Neural cell (in vitro differentiated cells): ENCODE results near the gene SLC35E4. TPM values are rescaled to one million over a fixed set of nuclear protein-coding genes. Genes with fewer than 3 reads are reported as not detected.

Experiments
- H2AFZ ChIP-seq: fragments of 200-600, 300-800 bp; sonication (generic), shearing (Covaris generic); 2 replicates; pipeline ENCODE4 v1.6.0; 2014; ENCODE audit warnings: low read depth, mild to moderate bottlenecking, antibody characterized with exemption, low read length, moderate library complexity
- H3F3A ChIP-seq: fragments of 200-600 bp; shearing (Covaris generic); 2 replicates; pipeline ENCODE4 v1.6.1; 2016; ENCODE audit warnings: mild to moderate bottlenecking, moderate library complexity, mixed read lengths, antibody characterized with exemption, low read length; ENCODE audit not compliant: insufficient read depth, poor library complexity, severe bottlenecking
- H3K27ac ChIP-seq: fragments of 200-600, 300-800 bp; sonication (generic), shearing (Covaris generic); 2 replicates; pipeline ENCODE4 v1.5.1; 2014; ENCODE audit warnings: mild to moderate bottlenecking, low read length, moderate library complexity
- H3K27me3 ChIP-seq: fragments of 300-800, 200-600 bp; sonication (generic), shearing (Covaris generic); 2 replicates; pipeline ENCODE4 v1.6.0; 2014; ENCODE audit warnings: mild to moderate bottlenecking, low read depth, low read length, moderate library complexity; ENCODE audit not compliant: insufficient read depth
- H3K36me3 ChIP-seq: fragments of 300-800, 200-600 bp; sonication (generic), shearing (Covaris generic); 2 replicates; pipeline ENCODE4 v1.5.1; 2014; ENCODE audit warnings: mild to moderate bottlenecking, antibody characterized with exemption, low read length, moderate library complexity; ENCODE audit not compliant: insufficient read depth
- H3K4me2 ChIP-seq: fragments of 300-800, 200-600 bp; sonication (generic), shearing (Covaris generic); 2 replicates; pipeline ENCODE4 v1.6.0; 2014; ENCODE audit warnings: mild to moderate bottlenecking, low read length
- H3K4me3 ChIP-seq: fragments of 300-800, 200-600 bp; sonication (generic), shearing (Covaris generic); 2 replicates; pipeline ENCODE4 v1.5.1; 2014; ENCODE audit warnings: mild to moderate bottlenecking, low read length, moderate library complexity
- H3K79me2 ChIP-seq: fragments of 200-600 bp; shearing (Covaris generic); replicated peaks from 2 replicates; pipeline ENCODE4 v1.6.0; 2014; ENCODE audit warnings: mild to moderate bottlenecking, low read length, moderate library complexity; ENCODE audit not compliant: insufficient read depth
- H3K9ac ChIP-seq: fragments of 300-800, 200-600 bp; sonication (generic), shearing (Covaris generic); 2 replicates; pipeline ENCODE4 v1.6.1; 2016; ENCODE audit warnings: mild to moderate bottlenecking, low read length, mixed read lengths
- H3K9me2 ChIP-seq: fragments of 200-600 bp; shearing (Covaris generic); 2 replicates; pipeline ENCODE4 v1.6.1; 2016; ENCODE audit warnings: mild to moderate bottlenecking, low read length, mixed read lengths; ENCODE audit not compliant: insufficient read depth
- H3K9me3 ChIP-seq: fragments of 200-600, 300-800 bp; sonication (generic), shearing (Covaris generic); 2 replicates; pipeline ENCODE4 v1.6.1; 2016; ENCODE audit warnings: mild to moderate bottlenecking, mixed run types, low read length, moderate library complexity, mixed read lengths
- H4K20me1 ChIP-seq: fragments of 200-600 bp; shearing (Covaris generic); 2 replicates; pipeline ENCODE4 v1.6.1; 2016; ENCODE audit warnings: mild to moderate bottlenecking, mixed run types; ENCODE audit not compliant: insufficient read depth
- EP300 ChIP-seq: fragments of 450-650 bp; conservative IDR thresholded peaks from 2 replicates; pipeline ENCODE4 v1.6.1; 2014; ENCODE audit warnings: antibody characterized with exemption, mild to moderate bottlenecking, moderate library complexity; ENCODE audit not compliant: poor library complexity, severe bottlenecking
- EZH2 ChIP-seq: fragments of 200-600, 300-800 bp; shearing (Covaris generic), sonication (generic); IDR thresholded peaks from 2 replicates; pipeline ENCODE4 v1.6.1; 2014; ENCODE audit warnings: antibody characterized with exemption, low read length, borderline replicate concordance, mild to moderate bottlenecking; ENCODE audit not compliant: insufficient read depth, poor library complexity, severe bottlenecking
- MXI1 ChIP-seq: fragments of 450-650 bp; conservative IDR thresholded peaks from 2 replicates; pipeline ENCODE4 v1.6.1; 2014; ENCODE audit warnings: antibody characterized with exemption, mild to moderate bottlenecking; ENCODE audit not compliant: poor library complexity, severe bottlenecking
- POLR2AphosphoS5 ChIP-seq: IDR thresholded peaks from 2 replicates; pipeline ENCODE4 v1.6.1; 2012
- RAD21 ChIP-seq: fragments of 450-650 bp; conservative IDR thresholded peaks from 2 replicates; pipeline ENCODE4 v1.6.1; 2014; ENCODE audit warnings: antibody characterized with exemption, mild to moderate bottlenecking, moderate library complexity
- SMC3 ChIP-seq: fragments of 450-650 bp; conservative IDR thresholded peaks from 2 replicates; pipeline ENCODE4 v1.6.1; 2014; ENCODE audit warnings: antibody characterized with exemption, mild to moderate bottlenecking, moderate library complexity; ENCODE audit not compliant: poor library complexity
- TAF1 ChIP-seq: IDR thresholded peaks from 2 replicates; pipeline ENCODE4 v1.6.1; 2012; ENCODE audit warnings: low read depth
- polyA plus RNA-seq: library from polyadenylated mRNA; depleted of rRNA; stranded (reverse); fragments of >200 nt; gene quantifications from 2 replicates; pipeline ENCODE4 v1.2.3, GENCODE V29; 2014
- TF ChIP-seq, protein P1 (sequence below): fragments of 450-650 bp; IDR thresholded peaks from 2 replicates; pipeline ENCODE4 v1.5.1; 2014; ENCODE audit warnings: antibody characterized with exemption, mild to moderate bottlenecking, moderate library complexity; ENCODE audit not compliant: poor library complexity, severe bottlenecking
- TF ChIP-seq, protein P2 (sequence below): IDR thresholded peaks from 2 replicates; pipeline ENCODE4 v1.6.1; 2012; ENCODE audit warnings: borderline replicate concordance

The SLC35E4 gene
- polyA plus RNA-seq, 1 donor from 2014 or later = 5.5 TPM

DNA sequence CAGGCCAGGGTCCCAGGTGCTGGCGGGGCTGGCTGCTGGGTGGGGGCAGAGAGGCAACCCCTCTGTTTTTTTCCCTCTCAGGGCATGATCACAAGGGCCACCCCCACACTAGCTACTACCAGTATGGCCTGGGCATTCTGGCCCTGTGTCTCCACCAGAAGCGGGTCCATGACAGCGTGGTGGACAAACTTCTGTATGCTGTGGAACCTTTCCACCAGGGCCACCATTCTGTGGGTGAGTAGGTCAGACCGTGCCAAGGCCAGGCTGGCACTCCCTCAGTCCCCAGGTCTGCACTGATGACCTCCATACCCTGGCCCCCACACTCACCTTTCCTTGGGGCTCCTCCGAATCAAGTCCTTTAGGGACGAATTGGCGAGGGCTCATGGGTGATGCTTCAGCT is 21.3 kb upstream of the SLC35E4 start:
- Histone ChIP-seq H3K9me2 (no peaks in the 10 kb centered on the region), H3K27ac (no peak overlapping the region), H3K27me3 (no peaks in the 10 kb centered on the region), H3K9ac (no peak overlapping the region), H3F3A (no peaks in the 10 kb centered on the region), H3K4me3 (no peak overlapping the region), H3K36me3 (no peaks in the 10 kb centered on the region), H3K79me2 (no peaks in the 10 kb centered on the region), H4K20me1 (no peaks in the 10 kb centered on the region), H3K4me2 (no peak overlapping the region), H3K9me3 (no peaks in the 10 kb centered on the region), H2AFZ (no peak overlapping the region)
- TF ChIP-seq EP300 (no peak), EZH2 (no peak), MXI1 (no peak), SMC3 (no peak), RAD21 (no peak), TAF1 (no peak), POLR2AphosphoS5 (no peak)
- TF ChIP-seq, protein P1, sequence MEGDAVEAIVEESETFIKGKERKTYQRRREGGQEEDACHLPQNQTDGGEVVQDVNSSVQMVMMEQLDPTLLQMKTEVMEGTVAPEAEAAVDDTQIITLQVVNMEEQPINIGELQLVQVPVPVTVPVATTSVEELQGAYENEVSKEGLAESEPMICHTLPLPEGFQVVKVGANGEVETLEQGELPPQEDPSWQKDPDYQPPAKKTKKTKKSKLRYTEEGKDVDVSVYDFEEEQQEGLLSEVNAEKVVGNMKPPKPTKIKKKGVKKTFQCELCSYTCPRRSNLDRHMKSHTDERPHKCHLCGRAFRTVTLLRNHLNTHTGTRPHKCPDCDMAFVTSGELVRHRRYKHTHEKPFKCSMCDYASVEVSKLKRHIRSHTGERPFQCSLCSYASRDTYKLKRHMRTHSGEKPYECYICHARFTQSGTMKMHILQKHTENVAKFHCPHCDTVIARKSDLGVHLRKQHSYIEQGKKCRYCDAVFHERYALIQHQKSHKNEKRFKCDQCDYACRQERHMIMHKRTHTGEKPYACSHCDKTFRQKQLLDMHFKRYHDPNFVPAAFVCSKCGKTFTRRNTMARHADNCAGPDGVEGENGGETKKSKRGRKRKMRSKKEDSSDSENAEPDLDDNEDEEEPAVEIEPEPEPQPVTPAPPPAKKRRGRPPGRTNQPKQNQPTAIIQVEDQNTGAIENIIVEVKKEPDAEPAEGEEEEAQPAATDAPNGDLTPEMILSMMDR = no peak
- TF ChIP-seq, protein P2, sequence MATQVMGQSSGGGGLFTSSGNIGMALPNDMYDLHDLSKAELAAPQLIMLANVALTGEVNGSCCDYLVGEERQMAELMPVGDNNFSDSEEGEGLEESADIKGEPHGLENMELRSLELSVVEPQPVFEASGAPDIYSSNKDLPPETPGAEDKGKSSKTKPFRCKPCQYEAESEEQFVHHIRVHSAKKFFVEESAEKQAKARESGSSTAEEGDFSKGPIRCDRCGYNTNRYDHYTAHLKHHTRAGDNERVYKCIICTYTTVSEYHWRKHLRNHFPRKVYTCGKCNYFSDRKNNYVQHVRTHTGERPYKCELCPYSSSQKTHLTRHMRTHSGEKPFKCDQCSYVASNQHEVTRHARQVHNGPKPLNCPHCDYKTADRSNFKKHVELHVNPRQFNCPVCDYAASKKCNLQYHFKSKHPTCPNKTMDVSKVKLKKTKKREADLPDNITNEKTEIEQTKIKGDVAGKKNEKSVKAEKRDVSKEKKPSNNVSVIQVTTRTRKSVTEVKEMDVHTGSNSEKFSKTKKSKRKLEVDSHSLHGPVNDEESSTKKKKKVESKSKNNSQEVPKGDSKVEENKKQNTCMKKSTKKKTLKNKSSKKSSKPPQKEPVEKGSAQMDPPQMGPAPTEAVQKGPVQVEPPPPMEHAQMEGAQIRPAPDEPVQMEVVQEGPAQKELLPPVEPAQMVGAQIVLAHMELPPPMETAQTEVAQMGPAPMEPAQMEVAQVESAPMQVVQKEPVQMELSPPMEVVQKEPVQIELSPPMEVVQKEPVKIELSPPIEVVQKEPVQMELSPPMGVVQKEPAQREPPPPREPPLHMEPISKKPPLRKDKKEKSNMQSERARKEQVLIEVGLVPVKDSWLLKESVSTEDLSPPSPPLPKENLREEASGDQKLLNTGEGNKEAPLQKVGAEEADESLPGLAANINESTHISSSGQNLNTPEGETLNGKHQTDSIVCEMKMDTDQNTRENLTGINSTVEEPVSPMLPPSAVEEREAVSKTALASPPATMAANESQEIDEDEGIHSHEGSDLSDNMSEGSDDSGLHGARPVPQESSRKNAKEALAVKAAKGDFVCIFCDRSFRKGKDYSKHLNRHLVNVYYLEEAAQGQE = no peak

DNA sequence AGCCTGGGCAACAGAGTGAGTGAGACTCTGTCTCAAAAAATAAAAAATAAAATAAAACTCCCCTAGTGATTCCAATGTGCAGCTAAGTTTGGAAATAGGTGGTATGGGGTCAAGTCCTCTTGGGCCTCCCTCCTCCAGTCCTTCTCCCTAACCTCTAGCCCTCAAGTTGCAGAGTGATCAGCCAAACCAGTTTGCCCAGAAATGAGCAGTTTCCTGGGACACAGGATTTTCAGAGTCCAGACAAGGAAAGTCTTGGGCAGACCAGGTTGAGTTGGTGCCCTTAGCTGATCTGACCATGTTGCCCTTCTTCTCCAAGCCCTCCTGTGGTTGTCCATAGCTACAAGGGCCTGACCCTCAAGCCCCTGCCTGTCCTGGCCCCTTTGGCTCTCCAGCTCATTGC is 20.7 kb upstream of the SLC35E4 start:
- TF ChIP-seq RAD21 (no peak), SMC3 (no peak), EP300 (no peak), TAF1 (no peak), POLR2AphosphoS5 (no peak), MXI1 (no peak), EZH2 (no peak)
- TF ChIP-seq, protein P1 = no peak
- TF ChIP-seq, protein P2 = no peak
- H3K79me2 ChIP-seq = no peaks in the 10 kb centered on the region
- H3F3A ChIP-seq = no peaks in the 10 kb centered on the region
- H3K9me3 ChIP-seq = no peaks in the 10 kb centered on the region
- H4K20me1 ChIP-seq = no peaks in the 10 kb centered on the region
- no peak overlapping the region for H3K9ac ChIP-seq
- H3K4me2 ChIP-seq = no peak overlapping the region
- H3K4me3 ChIP-seq = no peak overlapping the region
- no peaks in the 10 kb centered on the region for H3K27me3 ChIP-seq
- H3K36me3 ChIP-seq = no peaks in the 10 kb centered on the region
- no peak overlapping the region for H2AFZ ChIP-seq
- H3K9me2 ChIP-seq = no peaks in the 10 kb centered on the region
- H3K27ac ChIP-seq = no peak overlapping the region
